GM18502 (cell line): ENCODE measurements around the gene GRB2.
A peak's percentile ranks its signal among the peaks of the same experiment; 100 is the strongest.
"Not testable (repeated sequence)": the region's sequence is repeated elsewhere in the genome, so short reads cannot be mapped to it uniquely, and the experiment has no call there.

Experiments used
- ATAC-seq: cut with Tn5 transposase; IDR thresholded peaks from one replicate; pipeline ENCODE4 v1.9.1; 2021; ENCODE audit warnings: mild to moderate bottlenecking; ENCODE audit not compliant: unreplicated experiment, poor library complexity

Gene GRB2

GRCh38 chr17:75356260-75356937, 49.1 kb downstream of the GRB2 start:
- ATAC-seq = no peak

- no peak for ATAC-seq
These were observed 52.3 kb downstream of the GRB2 start for GRCh38 chr17:75353176-75353575.

- ATAC-seq = no peak
These were observed 53.4 kb downstream of the GRB2 start for GRCh38 chr17:75352079-75352569.

- ATAC-seq = no peak
These were observed 54.8 kb downstream of the GRB2 start for GRCh38 chr17:75350706-75351105.

GRCh38 chr17:75350029-75350428, 55.4 kb downstream of the GRB2 start:
- ATAC-seq = no peak

GRCh38 chr17:75349589-75349988, 55.9 kb downstream of the GRB2 start:
- no peak for ATAC-seq

GRCh38 chr17:75348386-75349012, 57.0 kb downstream of the GRB2 start:
- no peak for ATAC-seq

- no peak for ATAC-seq
These were observed 58.6 kb downstream of the GRB2 start for GRCh38 chr17:75346906-75347305.

GRCh38 chr17:75346368-75346767, 59.1 kb downstream of the GRB2 start:
- not testable (repeated sequence) for ATAC-seq

- peak; percentile 64 for ATAC-seq
These were observed 59.8 kb downstream of the GRB2 start for GRCh38 chr17:75345514-75346167.

GRCh38 chr17:75344666-75345065, 60.8 kb downstream of the GRB2 start:
- no peak for ATAC-seq

- ATAC-seq = no peak
These were observed 62.5 kb downstream of the GRB2 start for GRCh38 chr17:75342996-75343395.

GRCh38 chr17:75341784-75342486, 63.5 kb downstream of the GRB2 start:
- ATAC-seq = no peak

- no peak for ATAC-seq
These were observed 64.8 kb downstream of the GRB2 start for GRCh38 chr17:75340631-75341030.

- no peak for ATAC-seq
These were observed 65.5 kb downstream of the GRB2 start for GRCh38 chr17:75339971-75340370.

GRCh38 chr17:75338335-75338734, 67.1 kb downstream of the GRB2 start:
- no peak for ATAC-seq

- ATAC-seq = no peak
These were observed 70.2 kb downstream of the GRB2 start for GRCh38 chr17:75335315-75335714.

GRCh38 chr17:75334723-75335122, 70.8 kb downstream of the GRB2 start:
- no peak for ATAC-seq

GRCh38 chr17:75331671-75332070, 73.8 kb downstream of the GRB2 start:
- ATAC-seq = no peak

- no peak for ATAC-seq
These were observed 77.7 kb downstream of the GRB2 start for GRCh38 chr17:75327757-75328156.
